Retina (tissue), 1 donor: ENCODE results near the gene ZFPL1.

Experiments used
- DNase-seq: peaks from one replicate; pipeline ENCODE4 v3.0.0-alpha.2; 2016

ZFPL1 gene

DNA sequence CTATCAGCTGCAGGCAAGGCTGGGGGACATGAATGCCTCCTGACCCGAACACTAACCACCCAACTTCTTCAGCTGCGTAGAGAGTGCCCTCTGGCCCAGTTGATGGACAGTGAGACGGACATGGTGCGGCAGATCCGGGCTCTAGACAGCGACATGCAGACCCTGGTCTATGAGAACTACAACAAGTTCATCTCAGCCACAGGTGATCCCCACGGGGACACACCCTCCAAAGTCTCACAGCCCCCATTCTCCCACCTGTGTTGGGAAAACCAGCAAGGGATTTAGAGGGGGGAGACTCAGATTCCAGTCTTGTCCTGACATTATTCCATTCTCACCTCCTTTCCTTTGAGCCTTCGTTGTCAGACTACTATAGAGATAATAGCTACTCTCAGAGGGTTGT lies 12.9 kb downstream of the ZFPL1 start:
- DNase-seq, result no peak

DNA sequence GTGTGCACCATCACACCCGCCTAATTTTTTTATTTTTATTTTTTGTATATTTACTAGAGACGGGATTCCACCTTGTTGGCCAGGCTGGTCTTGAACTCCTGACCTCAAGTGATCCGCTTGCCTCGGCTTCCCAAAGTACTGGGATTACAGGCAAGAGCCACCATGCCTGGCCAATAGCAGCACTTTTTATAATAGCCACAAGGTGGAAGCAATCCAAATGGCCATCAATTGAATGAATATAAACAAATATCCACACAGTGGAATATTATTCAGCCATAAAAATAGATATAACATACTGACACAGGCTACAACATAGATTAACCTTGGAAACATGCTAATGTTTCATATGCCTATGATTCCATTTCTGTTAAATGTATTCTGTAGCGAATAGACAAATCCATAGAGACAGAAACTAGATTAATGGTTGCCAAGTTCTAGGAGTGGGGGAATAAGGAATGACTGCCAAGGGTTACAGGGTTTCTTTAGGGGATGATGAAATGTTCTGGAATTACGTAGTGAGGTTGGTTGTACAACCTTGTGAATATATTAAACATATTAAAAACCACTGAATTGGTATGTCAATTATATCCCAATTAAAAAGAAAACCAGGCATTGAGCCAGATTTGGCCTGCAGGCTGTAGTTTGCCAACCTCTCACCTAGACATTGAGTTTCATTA lies 16.8 kb downstream of the ZFPL1 start:
- DNase-seq, result no peak

DNA sequence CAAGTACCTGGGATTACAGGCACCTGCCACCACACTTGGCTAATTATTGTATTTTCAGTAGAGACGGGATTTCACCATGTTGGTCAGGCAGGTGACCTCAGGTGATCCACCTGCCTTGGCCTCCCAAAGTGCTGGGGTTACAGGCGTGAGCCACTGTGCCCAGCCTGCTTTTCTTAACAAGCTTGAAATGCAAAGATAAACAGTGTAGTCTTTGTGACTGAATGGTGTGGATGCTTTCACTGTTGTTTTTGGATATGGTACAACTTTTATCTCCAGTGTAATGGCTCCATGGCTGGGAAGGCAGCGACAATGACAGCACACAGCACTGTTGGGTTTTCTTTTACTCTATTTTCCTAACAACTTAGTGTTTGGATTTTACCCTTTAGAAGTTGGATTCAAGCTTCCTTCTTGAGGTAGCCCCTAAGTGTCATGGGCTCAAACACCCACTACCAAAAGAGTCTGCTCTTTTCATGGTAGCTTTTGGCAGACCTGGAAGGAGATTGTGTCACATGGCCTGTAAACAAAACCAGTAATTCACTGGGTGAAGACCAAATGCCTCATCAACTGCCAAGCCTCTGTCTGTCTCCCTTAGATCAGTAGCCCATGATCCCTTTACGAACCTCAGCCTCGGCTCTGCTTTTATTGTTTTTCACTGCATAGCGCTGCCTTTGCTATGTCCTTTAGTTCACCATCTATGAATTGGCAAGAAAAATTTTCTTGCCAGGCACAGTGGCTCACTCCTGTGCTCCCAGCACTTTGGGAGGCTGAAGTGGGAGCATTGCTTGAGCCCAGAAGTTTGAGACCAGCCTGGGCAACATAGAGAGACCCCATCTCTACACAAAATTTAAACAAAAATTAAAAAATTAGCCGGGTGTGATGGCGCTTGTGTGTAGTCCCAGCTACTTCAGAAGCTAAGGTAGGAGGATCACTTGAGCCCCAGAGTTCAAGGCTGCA lies 18.4 kb downstream of the ZFPL1 start:
- no peak for DNase-seq

DNA sequence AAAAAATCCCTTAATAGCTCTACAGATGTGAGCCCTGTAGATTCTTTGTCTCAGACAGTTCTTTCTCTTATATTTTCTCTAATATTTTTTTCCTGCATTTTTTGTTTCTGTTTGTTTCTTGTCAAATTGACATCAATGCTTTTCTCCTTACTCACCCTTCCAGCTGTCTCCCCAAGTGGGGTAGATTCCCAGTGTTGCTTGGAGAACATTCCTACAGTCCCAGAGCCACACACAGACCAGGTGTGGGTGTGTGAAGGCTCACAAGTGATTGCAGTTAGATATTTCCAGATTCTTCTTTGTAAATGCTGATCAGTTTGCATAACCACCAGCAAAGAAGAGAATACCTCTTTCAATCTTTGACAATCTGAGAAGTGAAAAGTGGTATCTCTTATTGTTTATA lies 19.5 kb downstream of the ZFPL1 start:
- no peak for DNase-seq

DNA sequence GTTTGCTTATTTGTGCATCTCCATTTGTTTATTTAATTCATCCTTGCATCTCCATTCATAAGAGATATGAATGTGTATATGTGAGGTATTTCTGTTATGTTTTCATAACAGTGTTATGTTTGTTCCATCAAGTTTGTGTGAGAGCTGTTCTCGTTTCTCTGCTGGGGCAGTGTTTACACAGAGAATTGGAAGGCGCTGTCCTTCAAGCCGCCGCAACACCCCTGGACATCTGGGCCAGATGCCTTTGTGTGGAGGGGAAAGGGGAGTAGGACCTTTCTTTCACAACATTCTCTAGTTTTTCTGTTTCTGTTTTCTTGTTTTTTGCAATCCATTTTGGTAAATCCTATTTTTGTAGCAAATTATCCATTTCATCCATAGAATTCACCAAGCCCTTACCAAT lies 20.6 kb downstream of the ZFPL1 start:
- DNase-seq, result no peak

DNA sequence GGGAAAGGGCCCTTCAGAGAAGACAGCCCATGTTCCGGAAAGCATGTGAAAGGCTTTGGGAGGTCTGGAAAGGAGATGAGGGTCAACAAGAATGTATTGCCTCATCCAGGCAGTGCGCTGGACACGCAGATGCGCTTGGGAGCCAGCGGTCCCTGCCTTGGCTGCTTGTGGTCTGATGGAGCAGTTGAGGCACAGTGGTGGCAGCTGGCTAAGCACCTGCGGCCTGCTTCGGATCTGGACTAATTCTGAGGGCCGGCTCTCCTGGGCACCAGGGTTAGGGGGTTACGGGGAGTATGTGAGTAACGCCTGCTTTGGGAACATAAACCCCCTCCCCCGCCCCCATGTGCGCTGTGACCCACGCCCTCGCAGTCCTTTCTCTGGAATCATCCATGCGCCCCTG lies 23.1 kb downstream of the ZFPL1 start:
- no peak for DNase-seq

DNA sequence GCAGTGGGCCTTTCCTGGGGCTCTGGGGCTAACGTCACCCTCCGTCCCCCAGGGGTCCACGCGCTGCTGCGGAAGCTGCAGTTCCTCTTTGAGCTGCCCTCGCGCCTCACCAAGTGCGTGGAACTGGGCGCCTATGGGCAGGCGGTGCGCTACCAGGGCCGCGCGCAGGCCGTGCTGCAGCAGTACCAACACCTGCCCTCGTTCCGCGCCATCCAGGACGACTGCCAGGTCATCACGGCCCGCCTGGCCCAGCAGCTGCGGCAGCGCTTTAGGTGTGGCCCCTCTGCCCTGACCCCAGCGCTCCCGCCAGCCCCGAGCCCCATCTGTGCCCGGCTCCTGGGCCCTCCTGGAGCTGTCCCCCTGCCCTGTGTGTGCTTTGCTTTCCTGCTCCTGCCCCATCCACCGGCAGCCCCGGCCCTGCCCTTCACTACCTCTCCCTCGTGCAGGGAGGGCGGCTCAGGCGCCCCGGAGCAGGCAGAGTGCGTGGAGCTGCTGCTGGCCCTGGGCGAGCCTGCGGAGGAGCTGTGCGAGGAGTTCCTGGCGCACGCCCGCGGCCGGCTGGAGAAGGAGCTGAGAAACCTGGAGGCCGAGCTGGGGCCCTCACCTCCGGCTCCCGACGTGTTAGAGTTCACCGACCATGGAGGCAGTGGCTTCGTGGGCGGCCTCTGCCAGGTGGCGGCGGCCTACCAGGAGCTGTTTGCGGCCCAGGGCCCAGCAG lies 23.9 kb downstream of the ZFPL1 start:
- DNase-seq, result no peak

DNA sequence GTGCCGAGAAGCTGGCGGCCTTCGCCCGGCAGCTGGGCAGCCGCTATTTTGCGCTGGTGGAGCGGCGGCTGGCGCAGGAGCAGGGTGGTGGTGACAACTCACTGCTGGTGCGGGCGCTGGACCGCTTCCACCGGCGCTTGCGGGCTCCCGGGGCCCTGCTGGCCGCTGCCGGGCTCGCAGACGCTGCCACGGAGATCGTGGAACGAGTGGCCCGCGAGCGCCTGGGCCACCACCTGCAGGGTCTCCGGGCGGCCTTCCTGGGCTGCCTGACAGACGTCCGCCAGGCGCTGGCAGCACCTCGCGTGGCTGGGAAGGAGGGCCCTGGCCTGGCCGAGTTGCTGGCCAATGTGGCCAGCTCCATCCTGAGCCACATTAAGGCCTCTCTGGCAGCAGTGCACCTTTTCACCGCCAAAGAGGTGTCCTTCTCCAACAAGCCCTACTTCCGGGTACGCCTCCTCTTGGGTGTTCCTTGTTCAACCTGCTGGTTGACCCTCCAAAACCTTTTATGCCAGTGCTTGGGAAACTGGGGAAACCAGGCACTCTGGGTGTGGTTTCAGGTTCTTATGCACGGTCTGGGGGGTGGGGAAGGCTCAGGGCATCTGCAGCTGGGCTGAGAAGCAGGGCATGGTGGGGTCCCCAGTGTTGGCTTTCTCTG lies 24.6 kb downstream of the ZFPL1 start:
- DNase-seq, result no peak

DNA sequence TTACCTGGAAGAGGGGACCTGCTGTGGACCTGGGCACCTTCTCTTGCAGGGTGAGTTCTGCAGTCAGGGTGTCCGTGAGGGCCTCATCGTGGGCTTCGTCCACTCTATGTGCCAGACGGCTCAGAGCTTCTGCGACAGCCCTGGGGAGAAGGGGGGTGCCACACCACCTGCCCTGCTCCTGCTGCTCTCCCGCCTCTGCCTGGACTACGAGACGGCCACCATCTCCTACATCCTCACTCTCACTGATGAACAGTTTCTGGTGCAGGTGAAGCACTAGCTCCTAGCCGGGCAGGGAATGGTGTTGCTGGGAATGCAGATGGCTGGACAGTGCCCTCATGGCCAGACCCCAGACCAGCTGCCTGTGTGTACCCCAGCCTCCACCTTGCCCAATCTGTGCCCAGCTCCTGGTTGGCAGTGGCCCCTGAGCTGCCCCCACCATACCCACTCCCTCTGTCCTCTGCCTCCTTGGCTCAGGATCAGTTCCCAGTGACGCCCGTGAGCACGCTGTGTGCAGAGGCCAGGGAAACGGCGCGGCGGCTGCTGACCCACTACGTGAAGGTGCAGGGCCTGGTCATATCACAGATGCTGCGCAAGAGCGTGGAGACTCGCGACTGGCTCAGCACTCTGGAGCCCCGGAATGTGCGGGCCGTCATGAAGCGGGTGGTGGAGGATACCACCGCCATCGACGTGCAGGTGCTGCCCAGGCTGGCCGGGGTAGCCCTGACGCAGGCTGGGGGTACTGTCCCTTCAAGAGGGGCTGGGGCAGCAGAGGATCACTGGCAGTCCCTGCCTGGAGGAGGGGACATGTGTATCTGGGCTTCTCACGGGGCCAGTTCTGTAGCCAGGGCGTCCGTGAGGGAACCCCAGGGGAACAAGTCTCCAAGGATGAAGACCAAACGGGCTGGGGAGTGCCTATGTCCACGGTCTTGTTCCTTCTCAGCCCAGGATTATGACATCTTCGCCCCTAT lies 25.5 kb downstream of the ZFPL1 start:
- no peak for DNase-seq

DNA sequence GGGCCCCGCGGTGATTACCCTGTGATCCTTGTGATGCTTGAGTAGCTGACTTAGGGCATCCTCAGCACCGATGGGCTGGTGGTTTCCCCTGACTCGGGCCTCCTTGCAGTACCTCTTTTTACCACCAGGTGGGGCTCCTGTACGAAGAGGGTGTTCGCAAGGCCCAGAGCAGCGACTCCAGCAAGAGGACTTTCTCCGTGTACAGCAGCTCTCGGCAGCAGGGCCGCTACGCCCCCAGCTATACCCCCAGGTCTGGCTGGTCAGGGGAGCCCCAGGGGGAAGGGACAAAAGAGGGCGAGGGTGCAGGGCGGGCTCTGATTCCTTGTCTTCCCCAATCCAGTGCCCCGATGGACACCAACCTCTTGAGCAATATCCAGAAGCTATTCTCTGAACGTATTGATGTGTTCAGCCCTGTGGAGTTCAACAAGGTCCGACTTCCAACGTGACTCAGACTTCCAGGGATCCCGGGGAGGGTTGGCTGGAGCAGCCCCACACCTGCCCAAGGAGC lies 26.4 kb downstream of the ZFPL1 start:
- peak; percentile 91 for DNase-seq

DNA sequence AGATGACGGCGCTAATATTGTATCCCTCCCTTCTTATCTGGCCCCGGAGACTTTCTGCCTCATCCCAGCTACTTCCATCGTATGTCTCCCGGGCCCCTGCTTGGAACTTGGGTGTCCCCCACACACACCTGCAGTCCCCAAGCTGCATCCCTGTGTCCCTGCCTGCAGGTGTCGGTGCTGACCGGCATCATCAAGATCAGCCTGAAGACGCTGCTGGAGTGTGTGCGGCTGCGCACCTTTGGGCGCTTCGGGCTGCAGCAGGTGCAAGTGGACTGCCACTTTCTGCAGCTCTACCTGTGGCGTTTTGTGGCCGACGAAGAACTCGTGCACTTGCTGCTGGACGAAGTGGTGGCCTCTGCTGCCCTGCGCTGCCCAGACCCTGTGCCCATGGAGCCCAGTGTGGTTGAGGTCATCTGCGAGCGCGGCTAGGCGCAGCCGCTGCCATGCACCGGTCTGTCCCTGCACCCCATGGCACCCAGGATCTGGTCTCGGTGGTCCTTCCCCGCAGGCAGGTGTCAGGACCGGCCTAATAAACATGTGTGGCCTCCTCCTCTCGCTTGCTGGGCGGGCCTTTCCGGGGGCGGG lies 27.2 kb downstream of the ZFPL1 start:
- no peak for DNase-seq

DNA sequence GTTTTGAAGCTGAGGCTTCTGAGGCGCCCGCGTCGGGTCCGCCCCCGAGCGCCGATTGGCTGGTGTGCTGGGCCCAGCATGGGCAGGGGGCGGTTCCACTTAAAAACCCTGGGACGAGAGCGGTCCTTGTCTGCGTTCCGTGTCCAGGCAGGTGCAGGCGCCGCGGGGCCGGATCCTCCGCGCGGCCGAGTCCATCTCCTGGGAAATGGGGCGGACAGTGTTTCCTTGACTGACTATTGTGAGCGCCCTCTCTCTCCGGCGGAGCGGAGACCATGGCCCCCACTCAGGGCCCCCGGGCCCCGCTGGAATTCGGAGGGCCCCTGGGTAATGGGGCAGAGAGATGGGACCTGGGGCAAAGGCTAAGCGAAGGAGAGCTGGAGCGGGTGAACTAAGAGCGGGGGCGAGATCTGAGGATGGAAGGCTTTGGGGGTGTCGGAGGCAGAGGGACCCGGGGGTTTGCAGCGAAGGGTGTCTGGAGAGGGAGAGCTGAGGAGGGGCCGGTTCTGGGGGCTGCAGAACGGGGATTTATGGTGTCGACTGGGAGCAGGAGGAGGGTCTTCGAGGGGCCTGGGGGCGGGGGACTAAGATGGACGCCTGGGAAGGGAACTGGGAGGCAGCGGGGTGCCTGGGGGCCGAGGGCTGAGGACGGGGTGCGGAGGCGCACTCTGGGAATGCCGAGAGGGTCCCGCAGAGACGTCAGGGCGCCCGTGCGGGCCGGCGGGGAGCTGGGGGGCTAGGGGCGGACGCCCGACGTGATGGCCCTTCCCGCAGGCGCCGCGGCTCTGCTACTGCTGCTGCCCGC lies 27.9 kb downstream of the ZFPL1 start, which contains the start of gene TM7SF2:
Gene TM7SF2, plus strand, starts transcription at position 129 of the 802 bp plus-strand sequence. Its CDS starts 144 bp downstream, at position 273.
- DNase-seq, result peak; percentile 95

DNA sequence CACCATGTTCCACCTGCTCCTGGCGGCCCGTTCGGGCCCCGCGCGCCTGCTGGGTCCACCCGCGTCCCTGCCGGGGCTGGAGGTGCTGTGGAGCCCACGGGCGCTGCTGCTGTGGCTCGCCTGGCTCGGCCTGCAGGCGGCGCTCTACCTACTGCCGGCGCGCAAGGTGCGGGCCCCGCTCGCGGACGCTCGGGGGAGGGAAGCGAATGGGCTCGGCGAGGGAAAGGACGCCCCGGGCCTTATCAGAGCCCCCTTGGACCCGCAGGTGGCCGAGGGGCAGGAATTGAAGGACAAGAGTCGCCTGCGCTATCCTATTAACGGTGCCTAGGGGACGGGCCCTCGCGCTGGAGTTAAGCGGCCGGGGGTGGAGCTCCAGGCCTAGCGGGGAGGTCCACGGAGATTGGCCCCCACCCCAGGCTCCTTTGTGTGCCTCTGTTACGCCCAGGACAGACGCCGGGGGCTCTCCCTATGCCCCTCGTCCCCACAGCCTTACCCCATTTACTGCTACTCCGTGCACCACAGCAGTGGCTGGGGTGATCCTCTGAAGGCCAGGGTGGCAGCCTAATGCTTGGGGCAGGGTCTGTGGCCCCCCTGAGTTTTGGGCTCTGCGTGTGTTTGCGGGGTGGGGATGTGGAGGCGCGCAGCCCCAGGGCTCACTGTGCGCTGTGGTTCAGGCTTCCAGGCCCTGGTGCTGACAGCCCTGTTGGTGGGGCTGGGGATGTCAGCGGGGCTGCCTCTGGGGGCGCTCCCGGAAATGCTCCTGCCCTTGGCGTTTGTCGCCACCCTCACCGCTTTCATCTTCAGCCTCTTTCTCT lies 28.7 kb downstream of the ZFPL1 start:
- peak; percentile 89 for DNase-seq

DNA sequence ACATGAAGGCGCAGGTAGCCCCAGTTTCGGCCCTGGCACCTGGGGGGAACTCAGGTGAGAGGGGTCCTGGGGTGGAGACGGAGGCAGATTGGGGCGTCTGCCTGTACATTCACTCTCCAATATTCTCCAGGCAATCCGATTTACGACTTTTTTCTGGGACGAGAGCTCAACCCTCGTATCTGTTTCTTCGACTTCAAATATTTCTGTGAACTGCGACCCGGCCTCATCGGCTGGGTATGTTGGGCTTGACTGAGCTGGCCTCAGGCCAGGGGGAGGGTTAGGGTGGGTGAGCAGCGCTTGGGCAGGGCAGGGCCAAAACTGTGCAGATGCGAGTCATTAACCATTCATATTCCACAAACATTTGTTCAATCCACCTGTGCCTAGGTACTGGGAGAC lies 29.3 kb downstream of the ZFPL1 start:
- DNase-seq, result no peak

DNA sequence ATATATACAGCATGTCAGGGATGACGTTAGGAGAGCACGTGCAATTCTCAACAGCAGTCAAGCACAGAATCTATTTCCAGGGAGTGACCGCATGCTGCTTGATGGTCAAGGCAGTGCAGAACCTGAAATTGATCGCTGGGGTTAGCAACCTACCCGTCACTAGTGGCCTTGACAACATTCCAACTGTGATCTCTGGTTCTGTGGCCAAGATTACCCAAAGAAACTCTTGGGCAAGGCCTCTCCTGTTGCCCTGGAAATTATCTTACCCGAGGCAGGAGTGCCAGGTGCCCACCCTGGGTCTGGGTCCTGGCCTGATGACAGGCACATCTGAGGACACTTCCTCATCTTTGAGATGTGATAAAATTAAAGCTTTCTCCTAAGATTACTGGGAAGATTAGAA lies 29.8 kb downstream of the ZFPL1 start:
- DNase-seq, result no peak

DNA sequence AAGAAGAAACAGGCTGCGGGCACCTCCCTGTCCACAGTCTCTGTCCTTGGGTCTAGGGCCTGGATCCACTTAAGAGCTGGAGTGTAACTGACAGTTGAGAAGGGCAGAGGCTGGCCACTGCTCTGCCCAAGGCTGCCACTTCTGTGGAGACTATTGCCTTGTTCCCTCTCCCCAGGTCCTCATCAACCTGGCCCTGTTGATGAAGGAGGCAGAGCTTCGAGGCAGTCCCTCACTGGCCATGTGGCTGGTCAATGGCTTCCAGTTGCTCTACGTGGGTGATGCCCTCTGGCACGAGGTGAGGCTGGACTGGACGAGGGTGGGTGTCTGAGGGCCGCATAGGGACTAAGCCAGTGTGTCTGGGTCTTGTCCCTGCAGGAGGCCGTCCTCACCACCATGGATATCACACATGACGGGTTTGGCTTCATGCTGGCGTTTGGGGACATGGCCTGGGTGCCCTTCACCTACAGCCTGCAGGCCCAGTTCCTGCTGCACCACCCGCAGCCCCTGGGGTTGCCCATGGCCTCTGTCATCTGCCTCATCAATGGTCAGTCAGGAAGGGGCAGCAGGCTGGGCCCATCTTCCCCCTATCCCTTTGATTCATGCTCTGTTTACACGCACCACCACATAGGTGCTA lies 30.6 kb downstream of the ZFPL1 start:
- no peak for DNase-seq

DNA sequence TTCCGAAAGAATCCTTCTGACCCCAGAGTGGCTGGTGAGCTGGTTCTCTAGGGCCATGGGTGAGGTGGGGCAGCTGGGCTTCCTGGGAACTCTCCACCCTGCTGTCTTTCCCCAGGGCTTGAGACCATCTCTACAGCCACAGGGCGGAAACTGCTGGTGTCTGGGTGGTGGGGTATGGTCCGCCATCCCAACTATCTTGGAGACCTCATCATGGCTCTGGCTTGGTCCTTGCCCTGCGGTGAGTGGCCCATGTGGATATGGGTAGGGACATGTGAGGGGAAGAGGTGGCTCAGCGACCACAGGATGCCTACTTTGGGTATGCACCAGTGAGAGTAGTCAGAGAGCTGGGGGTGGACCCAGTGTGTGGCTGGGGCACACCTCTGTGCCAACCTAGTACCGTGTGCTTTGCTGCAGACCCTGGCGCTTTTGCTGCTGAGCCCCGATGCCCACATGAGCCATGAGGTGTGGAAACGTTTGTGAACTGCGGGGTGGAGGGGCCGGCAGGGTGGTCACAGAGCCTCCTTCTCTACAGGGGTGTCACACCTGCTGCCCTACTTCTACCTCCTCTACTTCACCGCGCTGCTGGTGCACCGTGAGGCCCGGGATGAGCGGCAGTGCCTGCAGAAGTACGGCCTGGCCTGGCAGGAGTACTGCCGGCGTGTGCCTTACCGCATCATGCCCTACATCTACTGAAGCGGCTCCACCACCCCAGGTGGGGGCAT lies 31.5 kb downstream of the ZFPL1 start:
- no peak for DNase-seq
